Stimulated activated CD8-positive, alpha-beta memory T cell treated with anti-CD3 and anti-CD28 coated beads, Interleukin-15, amount 100 ng/mL, for 4 hours (primary cell): ENCODE measurements around the gene SLC27A1.
"Not testable (repeated sequence)": the region's sequence is repeated elsewhere in the genome, so short reads cannot be mapped to it uniquely, and the experiment has no call there.

Source experiments
- DNase-seq, 2 donors: peaks; one replicate each; pipeline ENCODE4 v3.0.0-alpha.2; 2020; ENCODE audit warnings: low read depth in 2 of 2

SLC27A1 gene

DNA sequence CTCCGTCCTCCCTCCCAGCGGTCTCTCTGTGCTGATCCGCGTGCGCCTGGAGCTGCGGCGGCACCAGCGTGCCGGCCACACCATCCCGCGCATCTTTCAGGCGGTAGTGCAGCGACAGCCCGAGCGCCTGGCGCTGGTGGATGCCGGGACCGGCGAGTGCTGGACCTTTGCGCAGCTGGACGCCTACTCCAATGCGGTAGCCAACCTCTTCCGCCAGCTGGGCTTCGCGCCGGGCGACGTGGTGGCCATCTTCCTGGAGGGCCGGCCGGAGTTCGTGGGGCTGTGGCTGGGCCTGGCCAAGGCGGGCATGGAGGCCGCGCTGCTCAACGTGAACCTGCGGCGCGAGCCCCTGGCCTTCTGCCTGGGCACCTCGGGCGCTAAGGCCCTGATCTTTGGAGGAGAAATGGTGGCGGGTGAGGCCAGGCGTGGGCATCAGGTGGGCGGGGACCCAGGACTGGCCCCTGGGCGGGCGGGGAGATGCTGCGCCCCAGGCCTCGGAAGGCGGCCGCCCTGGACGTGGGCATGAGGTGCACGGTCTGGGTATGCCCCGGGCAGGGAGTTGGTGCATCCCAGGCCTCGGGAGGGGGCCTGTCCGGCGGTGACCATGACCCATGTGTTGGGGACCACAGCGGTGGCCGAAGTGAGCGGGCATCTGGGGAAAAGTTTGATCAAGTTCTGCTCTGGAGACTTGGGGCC, 16.4 kb downstream of the SLC27A1 start:
- DNase-seq, result no peak

- DNase-seq, result no peak
Observed at GRCh38 chr19:17487284-17488121, 17.2 kb downstream of the SLC27A1 start.

DNA sequence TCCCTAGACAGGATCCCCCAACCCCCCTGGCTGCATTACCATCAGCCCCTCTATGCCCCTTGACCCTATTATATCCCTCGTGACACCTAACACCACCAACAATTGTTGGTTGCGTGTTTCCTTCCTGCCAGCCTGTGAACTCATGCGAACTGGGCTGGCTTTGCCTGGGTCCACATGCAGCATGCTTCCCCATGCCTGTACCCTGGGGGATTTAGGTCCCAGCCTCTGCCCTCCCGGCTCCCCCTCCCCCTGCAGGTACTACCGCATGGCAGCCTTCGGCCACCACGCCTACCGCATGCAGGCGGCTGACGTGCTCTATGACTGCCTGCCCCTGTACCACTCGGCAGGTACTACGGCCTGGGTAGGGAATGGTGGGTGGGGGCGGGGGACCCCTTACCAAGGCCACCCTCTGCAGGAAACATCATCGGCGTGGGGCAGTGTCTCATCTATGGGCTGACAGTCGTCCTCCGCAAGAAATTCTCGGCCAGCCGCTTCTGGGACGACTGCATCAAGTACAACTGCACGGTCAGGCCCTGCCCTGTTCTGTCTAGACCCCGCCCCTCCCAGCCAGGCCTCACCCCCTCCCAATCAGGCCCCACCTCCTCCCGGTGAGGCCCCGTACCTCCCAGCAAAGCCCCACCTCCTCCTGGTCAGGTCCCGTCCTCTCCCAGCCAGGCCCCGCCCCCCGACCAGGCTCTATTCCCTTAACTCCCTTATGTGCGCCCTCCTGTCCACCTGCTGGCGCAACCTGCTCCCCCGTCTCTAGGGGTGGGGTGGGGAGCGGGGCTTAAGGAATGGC, 18.5 kb downstream of the SLC27A1 start:
- DNase-seq, result peak; percentile 54 to 65

DNA sequence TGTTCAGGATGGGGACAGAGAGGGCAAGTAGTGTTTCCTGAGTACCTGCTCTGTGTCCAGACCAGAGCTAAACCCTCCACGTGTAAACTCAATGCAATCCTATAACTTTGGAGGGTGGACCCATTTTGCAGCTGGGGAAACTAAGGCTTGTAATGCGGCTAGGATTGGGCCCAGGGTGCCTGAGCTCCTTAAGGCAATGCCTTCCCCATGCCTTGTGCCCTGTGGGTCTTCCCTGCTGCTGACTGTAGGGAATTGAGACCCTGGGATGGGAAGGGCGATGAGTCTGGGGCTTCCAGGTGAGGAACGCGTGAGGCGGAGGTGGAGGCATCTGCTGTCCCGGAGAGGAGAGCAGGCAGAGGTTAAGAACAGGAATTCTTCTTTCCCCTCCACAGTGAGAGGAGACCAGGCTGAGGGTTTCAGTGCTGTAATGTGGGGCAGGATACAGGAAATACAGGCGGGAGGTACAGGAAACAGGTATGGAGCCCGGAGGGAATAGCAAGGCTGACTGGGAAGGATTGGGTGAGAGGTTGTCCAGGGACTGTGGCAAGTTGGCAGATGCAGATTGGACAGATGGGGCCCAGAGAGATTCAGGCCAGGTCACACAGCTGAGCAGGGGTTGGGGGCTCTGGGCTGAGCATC, 19.2 kb downstream of the SLC27A1 start:
- no peak for DNase-seq

DNA sequence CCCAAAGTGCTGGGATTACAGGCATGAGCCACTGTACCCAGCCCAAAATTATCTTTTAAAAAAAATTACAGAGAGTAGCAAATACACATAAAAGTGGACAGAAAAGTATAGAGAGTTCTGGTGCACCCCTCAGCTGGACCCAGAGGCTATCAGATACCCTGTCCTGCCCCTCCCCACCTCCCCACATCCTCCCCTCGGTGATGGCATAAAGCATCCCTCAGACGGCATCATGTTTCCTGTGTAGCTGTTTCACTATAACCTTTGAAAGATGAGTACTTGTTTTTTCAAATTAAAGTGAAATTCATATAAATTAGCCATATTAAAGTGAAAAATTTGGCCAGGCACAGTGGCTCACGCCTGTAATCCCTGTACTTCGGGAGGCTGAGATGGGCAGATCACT, 20.1 kb downstream of the SLC27A1 start:
- no peak for DNase-seq

GRCh38 chr19:17491287-17491686, 21.0 kb downstream of the SLC27A1 start:
- DNase-seq, result no peak

DNA sequence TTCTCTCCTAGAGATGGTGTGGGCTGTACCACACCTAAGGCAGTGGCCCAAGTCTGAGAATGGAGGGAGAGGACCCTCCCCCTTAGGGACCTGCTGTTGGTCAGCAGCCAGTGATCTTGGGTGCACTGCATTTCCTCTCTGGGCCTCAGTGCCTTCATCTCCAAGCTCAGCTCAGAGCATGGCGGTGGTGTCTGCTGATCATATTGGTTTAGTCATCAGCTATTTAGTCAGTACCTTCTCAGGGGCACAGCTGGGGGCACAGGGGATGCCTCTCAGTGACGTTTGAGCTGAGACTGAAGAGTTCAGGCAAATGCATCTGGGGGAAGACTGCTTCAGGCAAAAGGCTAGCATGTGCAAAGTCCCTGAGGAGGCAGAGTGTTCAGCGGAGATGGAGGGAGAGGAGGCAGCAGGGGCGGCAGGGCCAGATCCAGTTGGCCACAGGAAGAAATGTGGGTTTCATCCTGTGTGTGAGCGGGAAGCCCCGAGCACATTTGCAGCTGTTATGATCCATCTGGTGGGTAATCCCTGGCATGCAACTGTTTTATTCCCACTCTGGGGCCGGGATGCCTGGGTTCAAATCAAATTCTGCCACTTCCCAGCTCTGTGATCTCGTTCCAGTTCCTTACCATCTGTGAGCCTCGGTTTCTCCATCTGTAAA, 25.4 kb downstream of the SLC27A1 start:
- DNase-seq, result no peak

GRCh38 chr19:17496337-17496997, 26.1 kb downstream of the SLC27A1 start:
- peak; percentile 35 to 47 for DNase-seq

DNA sequence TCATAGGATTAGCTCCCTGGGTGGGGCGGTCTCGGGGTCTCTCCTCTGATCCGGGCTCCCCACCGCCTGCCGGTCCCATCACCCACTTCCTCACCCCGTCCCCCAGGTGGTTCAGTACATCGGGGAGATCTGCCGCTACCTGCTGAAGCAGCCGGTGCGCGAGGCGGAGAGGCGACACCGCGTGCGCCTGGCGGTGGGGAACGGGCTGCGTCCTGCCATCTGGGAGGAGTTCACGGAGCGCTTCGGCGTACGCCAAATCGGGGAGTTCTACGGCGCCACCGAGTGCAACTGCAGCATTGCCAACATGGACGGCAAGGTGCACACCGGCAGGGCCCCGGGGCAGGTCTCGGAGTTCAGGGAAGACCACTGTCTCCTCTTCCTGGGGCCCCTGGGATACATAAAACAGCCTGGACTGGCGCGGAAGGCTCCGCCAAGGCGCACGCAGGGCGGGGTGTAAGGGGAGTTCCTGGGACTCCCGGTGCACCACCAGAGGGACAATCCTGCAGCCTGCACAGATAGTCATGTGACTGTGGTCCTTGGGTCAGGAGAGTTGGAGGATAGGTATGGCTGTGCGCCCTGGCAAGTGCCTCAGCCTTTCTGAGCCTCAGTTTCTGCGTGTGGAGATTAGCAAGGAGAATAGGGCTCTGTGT, 26.9 kb downstream of the SLC27A1 start:
- no peak for DNase-seq

- DNase-seq, result not testable (repeated sequence)
Observed at GRCh38 chr19:17499025-17499424, 28.7 kb downstream of the SLC27A1 start.

DNA sequence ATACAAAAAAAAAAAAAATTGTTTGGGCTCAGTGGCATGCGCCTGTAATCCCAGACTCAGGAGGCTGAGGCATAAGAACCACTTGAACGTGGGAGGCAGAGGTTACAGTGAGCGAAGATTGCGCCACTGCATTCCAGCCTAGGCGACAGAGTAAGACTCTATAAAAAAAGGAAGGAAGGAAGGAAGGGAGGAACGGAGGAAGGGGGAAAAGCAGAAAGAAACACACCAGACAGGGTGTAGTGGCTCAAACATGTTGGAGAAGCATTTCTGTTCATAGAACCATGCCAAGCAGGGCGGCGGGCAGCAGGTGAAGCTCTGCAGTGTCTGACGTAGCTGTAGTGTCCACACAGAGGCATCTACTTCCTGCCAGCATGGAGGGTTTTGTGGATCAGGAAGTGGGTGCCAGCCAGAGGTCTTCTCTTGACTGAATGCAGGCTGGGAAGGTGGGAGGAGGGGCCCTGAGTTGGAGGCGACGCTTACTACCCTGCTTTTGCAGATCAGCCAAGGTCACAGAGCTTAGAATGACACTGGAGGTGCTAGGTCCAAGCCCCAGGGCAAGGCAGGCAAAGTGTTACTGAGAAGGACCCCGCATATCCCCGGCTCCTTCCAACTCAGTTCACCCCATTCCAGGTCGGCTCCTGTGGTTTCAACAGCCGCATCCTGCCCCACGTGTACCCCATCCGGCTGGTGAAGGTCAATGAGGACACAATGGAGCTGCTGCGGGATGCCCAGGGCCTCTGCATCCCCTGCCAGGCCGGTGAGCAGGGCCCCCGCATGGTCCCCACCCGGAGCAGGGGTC, 29.5 kb downstream of the SLC27A1 start:
- DNase-seq, result no peak

DNA sequence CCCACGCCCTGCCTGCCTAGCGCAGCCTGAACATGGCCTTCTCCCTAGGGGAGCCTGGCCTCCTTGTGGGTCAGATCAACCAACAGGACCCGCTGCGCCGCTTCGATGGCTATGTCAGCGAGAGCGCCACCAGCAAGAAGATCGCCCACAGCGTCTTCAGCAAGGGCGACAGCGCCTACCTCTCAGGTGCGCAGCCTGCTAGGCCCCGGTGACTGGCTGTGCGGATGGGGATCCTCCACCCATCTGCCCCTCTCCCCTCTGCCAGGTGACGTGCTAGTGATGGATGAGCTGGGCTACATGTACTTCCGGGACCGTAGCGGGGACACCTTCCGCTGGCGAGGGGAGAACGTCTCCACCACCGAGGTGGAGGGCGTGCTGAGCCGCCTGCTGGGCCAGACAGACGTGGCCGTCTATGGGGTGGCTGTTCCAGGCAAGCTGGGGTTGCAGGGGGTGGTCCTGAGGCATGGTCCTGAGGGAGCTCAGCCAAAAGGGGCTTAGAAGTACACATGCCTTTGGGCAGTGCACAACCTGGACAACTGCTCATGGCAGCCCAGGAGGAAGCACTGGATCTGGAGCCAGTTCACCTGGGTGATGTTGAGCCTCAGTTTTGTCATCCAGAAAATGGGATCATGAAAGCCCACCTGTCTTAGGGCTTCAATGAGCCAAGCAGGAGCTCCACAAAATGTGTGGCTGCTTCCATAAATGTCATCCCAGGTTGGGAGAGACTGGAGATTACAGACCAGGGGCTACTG, 30.3 kb downstream of the SLC27A1 start:
- no peak for DNase-seq

- no peak for DNase-seq
Observed at GRCh38 chr19:17503240-17503639, 32.9 kb downstream of the SLC27A1 start.

DNA sequence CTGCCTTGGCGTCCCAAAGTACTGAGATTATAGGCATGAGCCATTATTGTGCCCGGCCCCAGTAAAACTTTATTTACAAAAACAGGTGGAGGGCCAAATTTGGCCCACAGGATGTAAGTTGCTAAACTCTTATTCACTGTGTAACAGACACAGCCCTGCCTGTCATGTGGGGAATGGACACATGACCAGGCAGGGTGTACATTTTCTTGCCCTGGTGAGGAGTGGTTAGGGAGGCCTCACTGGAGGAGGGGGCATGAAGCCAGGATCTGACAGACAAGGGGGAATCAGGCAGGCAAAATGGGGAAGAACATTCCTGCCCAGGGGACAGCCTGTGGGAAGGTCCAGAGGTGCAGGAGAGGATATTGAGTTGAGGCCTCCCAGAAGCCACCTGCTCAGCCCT, 33.7 kb downstream of the SLC27A1 start:
- DNase-seq, result no peak

GRCh38 chr19:17504456-17504855, 34.1 kb downstream of the SLC27A1 start:
- DNase-seq, result no peak

GRCh38 chr19:17505223-17505622, 34.9 kb downstream of the SLC27A1 start:
- DNase-seq, result no peak

- DNase-seq, result no peak
Observed at GRCh38 chr19:17506745-17507144, 36.4 kb downstream of the SLC27A1 start.

- DNase-seq, result not testable (repeated sequence)
Observed at GRCh38 chr19:17508558-17508933, 38.2 kb downstream of the SLC27A1 start.
